Neural progenitor cell (in vitro differentiated cells): ENCODE results near the gene WWOX. TPM values are rescaled to one million over a fixed set of nuclear protein-coding genes. Genes with fewer than 3 reads are reported as not detected.

Experiments used
- DNase-seq: peaks from one replicate; pipeline ENCODE4 v3.0.0-alpha.2; 2016; ENCODE audit warnings: low spot score
- H2AFZ ChIP-seq: fragments of 200-600 bp; sonication (generic); replicated peaks from 2 replicates; pipeline ENCODE4 v1.6.1; 2016; ENCODE audit warnings: antibody characterized with exemption
- H3F3A ChIP-seq: fragments of 200-600 bp; sonication (generic); 2 replicates; pipeline ENCODE4 v1.6.1; 2016; ENCODE audit warnings: antibody characterized with exemption, low read depth
- H3K27ac ChIP-seq: fragments of 200-600 bp; sonication (generic); 2 replicates; pipeline ENCODE4 v1.5.1; 2016; ENCODE audit warnings: mild to moderate bottlenecking
- H3K27me3 ChIP-seq: fragments of 200-600 bp; sonication (generic); 2 replicates; pipeline ENCODE4 v1.6.1; 2016; ENCODE audit warnings: mild to moderate bottlenecking, moderate library complexity
- H3K36me3 ChIP-seq: fragments of 200-600 bp; sonication (generic); 2 replicates; pipeline ENCODE4 v1.5.1; 2016
- H3K4me1 ChIP-seq: fragments of 200-600 bp; sonication (generic); 2 replicates; pipeline ENCODE4 v1.6.1; 2016; ENCODE audit warnings: mixed run types
- H3K4me2 ChIP-seq: fragments of 200-600 bp; sonication (generic); 2 replicates; pipeline ENCODE4 v1.6.1; 2016
- H3K4me3 ChIP-seq: fragments of 200-600 bp; sonication (generic); 2 replicates; pipeline ENCODE4 v1.5.1; 2016
- H3K79me2 ChIP-seq: fragments of 200-600 bp; sonication (generic); 2 replicates; pipeline ENCODE4 v1.6.1; 2016; ENCODE audit warnings: low read depth
- H3K9ac ChIP-seq: fragments of 200-600 bp; sonication (generic); 2 replicates; pipeline ENCODE4 v1.6.1; 2016
- H3K9me3 ChIP-seq: fragments of 200-600 bp; sonication (generic); 2 replicates; pipeline ENCODE4 v1.5.1; 2016; ENCODE audit warnings: low read depth
- H4K20me1 ChIP-seq: fragments of 200-600 bp; sonication (generic); 2 replicates; pipeline ENCODE4 v1.6.1; 2016; ENCODE audit warnings: low read depth
- H3K27ac Mint-ChIP-seq: 3 replicates; pipeline ENCODE4 v1.8.0; 2021; ENCODE audit warnings: mixed read lengths
- H3K27me3 Mint-ChIP-seq: 2 replicates; pipeline ENCODE4 v1.8.0; 2022; ENCODE audit warnings: low read depth, mild to moderate bottlenecking, inconsistent platforms, moderate library complexity, mixed read lengths; ENCODE audit not compliant: insufficient read depth
- H3K36me3 Mint-ChIP-seq: 3 replicates; pipeline ENCODE4 v1.8.0; 2021; ENCODE audit warnings: mixed read lengths
- H3K4me1 Mint-ChIP-seq: 3 replicates; pipeline ENCODE4 v1.8.0; 2021; ENCODE audit warnings: mixed read lengths
- H3K4me3 Mint-ChIP-seq: 3 replicates; pipeline ENCODE4 v1.8.0; 2021; ENCODE audit warnings: mild to moderate bottlenecking, moderate library complexity, mixed read lengths
- H3K9me3 Mint-ChIP-seq: 3 replicates; pipeline ENCODE4 v1.8.0; 2020; ENCODE audit warnings: mixed read lengths
- EZH2 ChIP-seq: fragments of 200-600 bp; sonication (generic); IDR thresholded peaks from 2 replicates; pipeline ENCODE4 v1.6.1; 2017; ENCODE audit warnings: antibody characterized with exemption, mild to moderate bottlenecking, moderate library complexity
- EZH2phosphoT487 ChIP-seq: fragments of 200-600 bp; sonication (generic); IDR thresholded peaks from 2 replicates; pipeline ENCODE4 v1.6.1; 2017; ENCODE audit warnings: antibody characterized with exemption
- total RNA-seq: library from RNA; depleted of rRNA; stranded (reverse); fragments of >200 nt; gene quantifications from 2 replicates; pipeline ENCODE4 v1.2.3, GENCODE V29; 2015; ENCODE audit warnings: low replicate concordance
- TF ChIP-seq, protein P1 (sequence below): fragments of 200-600 bp; sonication (generic); IDR thresholded peaks from 2 replicates; pipeline ENCODE4 v1.5.1; 2017; ENCODE audit warnings: antibody characterized with exemption, mild to moderate bottlenecking

WWOX gene
- total RNA-seq, 1 donor from 2014 or later: 63.7 TPM

DNA sequence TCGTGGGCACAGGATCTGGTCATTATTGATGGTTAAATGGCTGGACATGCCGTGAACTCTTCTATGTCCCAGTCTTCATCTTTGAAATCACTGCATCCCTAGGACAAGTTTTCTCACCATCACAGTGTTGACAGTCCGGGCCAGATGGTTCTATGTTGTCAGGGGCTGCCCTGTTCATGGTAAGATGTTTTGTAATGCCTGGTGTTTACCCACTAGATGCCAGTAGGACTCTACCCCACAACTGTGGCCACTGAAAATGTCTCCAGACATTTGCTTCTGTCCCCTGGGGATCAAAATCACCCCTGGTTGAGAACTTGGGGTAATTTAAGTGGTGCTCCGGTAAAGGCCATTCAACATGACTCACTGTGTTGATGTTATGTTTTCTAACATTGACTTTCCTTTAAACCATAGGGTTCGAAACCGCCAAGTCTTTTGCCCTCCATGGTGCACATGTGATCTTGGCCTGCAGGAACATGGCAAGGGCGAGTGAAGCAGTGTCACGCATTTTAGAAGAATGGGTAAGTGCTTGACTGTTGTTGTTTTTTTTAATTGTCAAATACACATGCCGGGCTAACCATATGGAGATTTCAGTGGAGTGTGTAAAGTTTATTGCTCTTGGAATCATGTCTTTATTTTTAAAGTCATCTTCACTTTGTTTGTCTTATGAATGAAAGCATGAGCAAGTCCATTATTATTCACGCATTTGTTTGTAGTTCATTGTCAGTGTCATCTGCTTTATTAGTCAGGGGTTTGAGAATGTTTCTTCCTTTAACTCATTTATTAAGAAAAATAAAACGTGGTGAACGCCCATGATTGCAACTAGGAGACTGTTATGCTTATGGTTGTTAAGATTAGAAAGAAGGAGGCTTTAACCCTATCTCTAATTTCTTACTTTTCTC lies 64.6 kb downstream of the WWOX start:
- Histone ChIP-seq H2AFZ (no peak overlapping the region), H3K9me3 (peaks cover 8% of the 10 kb centered on the region), H3K27ac (no peak overlapping the region), H3F3A (no peaks in the 10 kb centered on the region), H3K27me3 (no peaks in the 10 kb centered on the region), H3K4me2 (no peak overlapping the region), H3K36me3 (peaks cover 12% of the 10 kb centered on the region), H3K79me2 (no peaks in the 10 kb centered on the region), H3K4me3 (no peak overlapping the region), H3K4me1 (no peaks in the 10 kb centered on the region), H3K9ac (no peak overlapping the region), H4K20me1 (no peaks in the 10 kb centered on the region)
- no peak for DNase-seq
- Mint-ChIP-seq H3K9me3 (peaks cover 10% of the 10 kb centered on the region), H3K27me3 (peaks cover 2% of the 10 kb centered on the region), H3K4me3 (no peak overlapping the region), H3K27ac (no peak overlapping the region), H3K4me1 (no peaks in the 10 kb centered on the region), H3K36me3 (peaks cover 6% of the 10 kb centered on the region)
- TF ChIP-seq, protein P1, sequence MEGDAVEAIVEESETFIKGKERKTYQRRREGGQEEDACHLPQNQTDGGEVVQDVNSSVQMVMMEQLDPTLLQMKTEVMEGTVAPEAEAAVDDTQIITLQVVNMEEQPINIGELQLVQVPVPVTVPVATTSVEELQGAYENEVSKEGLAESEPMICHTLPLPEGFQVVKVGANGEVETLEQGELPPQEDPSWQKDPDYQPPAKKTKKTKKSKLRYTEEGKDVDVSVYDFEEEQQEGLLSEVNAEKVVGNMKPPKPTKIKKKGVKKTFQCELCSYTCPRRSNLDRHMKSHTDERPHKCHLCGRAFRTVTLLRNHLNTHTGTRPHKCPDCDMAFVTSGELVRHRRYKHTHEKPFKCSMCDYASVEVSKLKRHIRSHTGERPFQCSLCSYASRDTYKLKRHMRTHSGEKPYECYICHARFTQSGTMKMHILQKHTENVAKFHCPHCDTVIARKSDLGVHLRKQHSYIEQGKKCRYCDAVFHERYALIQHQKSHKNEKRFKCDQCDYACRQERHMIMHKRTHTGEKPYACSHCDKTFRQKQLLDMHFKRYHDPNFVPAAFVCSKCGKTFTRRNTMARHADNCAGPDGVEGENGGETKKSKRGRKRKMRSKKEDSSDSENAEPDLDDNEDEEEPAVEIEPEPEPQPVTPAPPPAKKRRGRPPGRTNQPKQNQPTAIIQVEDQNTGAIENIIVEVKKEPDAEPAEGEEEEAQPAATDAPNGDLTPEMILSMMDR: no peak
- TF ChIP-seq EZH2 (no peak), EZH2phosphoT487 (no peak)

DNA sequence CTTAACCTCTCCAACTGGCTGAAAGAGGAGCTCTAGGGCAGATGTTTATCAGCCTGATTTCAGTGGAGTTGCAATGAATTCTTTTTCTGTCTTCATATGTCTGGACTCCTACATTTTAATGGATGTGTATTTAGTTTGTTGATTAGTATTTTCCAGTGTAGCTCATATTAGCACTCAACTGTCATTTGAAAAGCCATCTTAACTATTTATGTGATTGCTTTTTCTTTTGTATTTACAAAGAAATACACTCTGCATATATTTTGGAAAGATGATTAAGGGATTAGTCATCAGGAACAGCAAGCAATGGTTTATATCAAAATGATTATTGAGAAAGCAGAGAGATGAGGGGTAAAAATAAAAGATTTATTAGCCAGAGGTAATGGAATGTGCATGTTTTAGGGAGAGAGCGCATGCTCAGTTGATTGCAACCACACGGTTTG lies 71.1 kb downstream of the WWOX start:
- H3K27ac Mint-ChIP-seq: no peak overlapping the region
- Histone ChIP-seq H4K20me1 (no peaks in the 10 kb centered on the region), H3K9ac (no peak overlapping the region), H3K4me1 (no peaks in the 10 kb centered on the region), H3K79me2 (no peaks in the 10 kb centered on the region), H3K36me3 (no peaks in the 10 kb centered on the region), H3K4me3 (no peak overlapping the region), H3F3A (no peaks in the 10 kb centered on the region), H3K27me3 (no peaks in the 10 kb centered on the region), H3K27ac (no peak overlapping the region), H3K4me2 (no peak overlapping the region), H3K9me3 (no peaks in the 10 kb centered on the region), H2AFZ (no peak overlapping the region)
- peaks cover 2% of the 10 kb centered on the region for H3K4me1 Mint-ChIP-seq
- peaks cover 2% of the 10 kb centered on the region for H3K36me3 Mint-ChIP-seq
- no peaks in the 10 kb centered on the region for H3K27me3 Mint-ChIP-seq
- no peak overlapping the region for H3K4me3 Mint-ChIP-seq
- H3K9me3 Mint-ChIP-seq: no peaks in the 10 kb centered on the region
- DNase-seq: no peak
- TF ChIP-seq, protein P1: no peak
- no peak for TF ChIP-seq EZH2
- TF ChIP-seq EZH2phosphoT487: no peak

DNA sequence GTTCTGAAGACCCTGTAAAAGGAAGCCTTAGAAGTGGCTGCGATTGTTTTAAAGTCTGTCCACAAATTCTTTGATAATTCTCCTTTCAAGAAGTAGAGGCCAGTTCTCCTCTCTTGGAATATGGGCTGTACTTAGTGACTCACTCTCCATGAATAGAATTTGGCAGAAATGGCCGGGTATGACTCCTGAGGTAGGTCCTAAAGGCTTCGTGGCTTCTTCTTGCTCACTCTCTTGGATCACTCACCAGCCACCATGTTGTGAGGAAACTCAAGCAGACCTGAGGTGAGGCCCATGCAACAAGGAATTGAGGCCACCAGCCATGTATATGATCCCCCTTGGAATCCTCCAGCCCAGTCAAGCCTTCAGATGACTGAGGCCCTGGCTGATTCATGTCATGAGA lies 75.8 kb downstream of the WWOX start:
- Mint-ChIP-seq H3K36me3 (no peaks in the 10 kb centered on the region), H3K4me1 (peaks cover 10% of the 10 kb centered on the region), H3K9me3 (no peaks in the 10 kb centered on the region), H3K4me3 (no peak overlapping the region), H3K27me3 (no peaks in the 10 kb centered on the region), H3K27ac (no peak overlapping the region)
- H3K9me3 ChIP-seq: no peaks in the 10 kb centered on the region
- H3K27me3 ChIP-seq: no peaks in the 10 kb centered on the region
- H3K4me3 ChIP-seq: no peak overlapping the region
- no peak overlapping the region for H2AFZ ChIP-seq
- no peaks in the 10 kb centered on the region for H3K79me2 ChIP-seq
- no peak overlapping the region for H3K4me2 ChIP-seq
- no peaks in the 10 kb centered on the region for H3K36me3 ChIP-seq
- no peaks in the 10 kb centered on the region for H3F3A ChIP-seq
- H3K9ac ChIP-seq: no peak overlapping the region
- H3K27ac ChIP-seq: no peak overlapping the region
- TF ChIP-seq EZH2phosphoT487 (no peak), EZH2 (no peak)
- TF ChIP-seq, protein P1: no peak
- DNase-seq: no peak
- H3K4me1 ChIP-seq: no peaks in the 10 kb centered on the region
- H4K20me1 ChIP-seq: no peaks in the 10 kb centered on the region
